Measurements from ENCODE around the gene SNX11. TPM values are rescaled to one million over a fixed set of nuclear protein-coding genes. Genes with fewer than 3 reads are reported as not detected.
A peak's percentile ranks its signal among the peaks of the same experiment; 100 is the strongest.

The SNX11 gene
- total and polyA plus RNA-seq, 4 donors, result 6.4 to 11.4 (median 8.5) TPM

DNA sequence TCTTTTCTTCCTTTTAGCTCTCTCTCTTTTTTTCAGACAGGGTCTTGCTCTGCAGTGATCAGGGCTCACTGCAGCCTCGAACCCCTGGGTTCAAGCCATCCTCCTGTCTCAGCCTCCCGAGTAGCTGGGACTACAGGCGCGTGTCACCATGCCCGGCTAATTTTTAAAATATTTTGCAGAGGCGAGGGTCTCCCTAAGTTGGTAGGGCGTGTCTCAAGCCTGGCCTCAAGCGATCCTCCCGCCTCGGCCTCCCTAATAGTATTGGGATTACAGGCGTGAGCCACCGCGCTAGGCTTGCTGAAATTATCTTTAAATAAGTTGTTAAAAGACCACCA lies 797 bp upstream of the SNX11 start:
- peaks cover 0 to 19% (median 12%) of the 10 kb centered on the region in 4 donors for H3K4me1 ChIP-seq (ENCODE audit: control insufficient read depth in 4 of 4, insufficient read depth in 4 of 4, low read length in 3 of 4)
- H3K27me3 ChIP-seq (ENCODE audit: control insufficient read depth in 4 of 4, insufficient read depth in 4 of 4, low read length in 3 of 4), result no peaks in the 10 kb centered on the region
- no peaks in the 10 kb centered on the region for H3K36me3 ChIP-seq (ENCODE audit: control insufficient read depth in 4 of 4, insufficient read depth in 3 of 4, low read depth in 1 of 4, low read length in 3 of 4)
- TF ChIP-seq RXRA (IDR thresholded peaks at IDR 0.05) (no peak), YY1 (IDR thresholded peaks at IDR 0.05) (no peak), FOXA2 (IDR thresholded peaks at IDR 0.05) (no peak), RAD21 (IDR thresholded peaks at IDR 0.05) (no peak), TAF1 (conservative IDR thresholded peaks at IDR 0.05) (no peak), HNF4G (IDR thresholded peaks at IDR 0.05) (no peak), FOXA1 (IDR thresholded peaks at IDR 0.05) (no peak), HNF4A (conservative IDR thresholded peaks at IDR 0.05) (no peak), JUND (IDR thresholded peaks at IDR 0.05) (no peak), GABPA (IDR thresholded peaks at IDR 0.05 in 1 of 2, conservative IDR thresholded peaks at IDR 0.05 in 1 of 2) (no peak), SP1 (IDR thresholded peaks at IDR 0.05) (no peak), NR2F2 (IDR thresholded peaks at IDR 0.05) (no peak), EGR1 (IDR thresholded peaks at IDR 0.05; ENCODE audit: low read depth in 2 of 2) (no peak)
- TF ChIP-seq, protein P1, sequence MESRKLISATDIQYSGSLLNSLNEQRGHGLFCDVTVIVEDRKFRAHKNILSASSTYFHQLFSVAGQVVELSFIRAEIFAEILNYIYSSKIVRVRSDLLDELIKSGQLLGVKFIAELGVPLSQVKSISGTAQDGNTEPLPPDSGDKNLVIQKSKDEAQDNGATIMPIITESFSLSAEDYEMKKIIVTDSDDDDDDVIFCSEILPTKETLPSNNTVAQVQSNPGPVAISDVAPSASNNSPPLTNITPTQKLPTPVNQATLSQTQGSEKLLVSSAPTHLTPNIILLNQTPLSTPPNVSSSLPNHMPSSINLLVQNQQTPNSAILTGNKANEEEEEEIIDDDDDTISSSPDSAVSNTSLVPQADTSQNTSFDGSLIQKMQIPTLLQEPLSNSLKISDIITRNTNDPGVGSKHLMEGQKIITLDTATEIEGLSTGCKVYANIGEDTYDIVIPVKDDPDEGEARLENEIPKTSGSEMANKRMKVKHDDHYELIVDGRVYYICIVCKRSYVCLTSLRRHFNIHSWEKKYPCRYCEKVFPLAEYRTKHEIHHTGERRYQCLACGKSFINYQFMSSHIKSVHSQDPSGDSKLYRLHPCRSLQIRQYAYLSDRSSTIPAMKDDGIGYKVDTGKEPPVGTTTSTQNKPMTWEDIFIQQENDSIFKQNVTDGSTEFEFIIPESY (IDR thresholded peaks at IDR 0.05), result no peak
- TF ChIP-seq, protein P2, sequence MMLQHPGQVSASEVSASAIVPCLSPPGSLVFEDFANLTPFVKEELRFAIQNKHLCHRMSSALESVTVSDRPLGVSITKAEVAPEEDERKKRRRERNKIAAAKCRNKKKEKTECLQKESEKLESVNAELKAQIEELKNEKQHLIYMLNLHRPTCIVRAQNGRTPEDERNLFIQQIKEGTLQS (IDR thresholded peaks at IDR 0.05), result no peak
- TF ChIP-seq, protein P3, sequence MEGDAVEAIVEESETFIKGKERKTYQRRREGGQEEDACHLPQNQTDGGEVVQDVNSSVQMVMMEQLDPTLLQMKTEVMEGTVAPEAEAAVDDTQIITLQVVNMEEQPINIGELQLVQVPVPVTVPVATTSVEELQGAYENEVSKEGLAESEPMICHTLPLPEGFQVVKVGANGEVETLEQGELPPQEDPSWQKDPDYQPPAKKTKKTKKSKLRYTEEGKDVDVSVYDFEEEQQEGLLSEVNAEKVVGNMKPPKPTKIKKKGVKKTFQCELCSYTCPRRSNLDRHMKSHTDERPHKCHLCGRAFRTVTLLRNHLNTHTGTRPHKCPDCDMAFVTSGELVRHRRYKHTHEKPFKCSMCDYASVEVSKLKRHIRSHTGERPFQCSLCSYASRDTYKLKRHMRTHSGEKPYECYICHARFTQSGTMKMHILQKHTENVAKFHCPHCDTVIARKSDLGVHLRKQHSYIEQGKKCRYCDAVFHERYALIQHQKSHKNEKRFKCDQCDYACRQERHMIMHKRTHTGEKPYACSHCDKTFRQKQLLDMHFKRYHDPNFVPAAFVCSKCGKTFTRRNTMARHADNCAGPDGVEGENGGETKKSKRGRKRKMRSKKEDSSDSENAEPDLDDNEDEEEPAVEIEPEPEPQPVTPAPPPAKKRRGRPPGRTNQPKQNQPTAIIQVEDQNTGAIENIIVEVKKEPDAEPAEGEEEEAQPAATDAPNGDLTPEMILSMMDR (IDR thresholded peaks at IDR 0.05; ENCODE audit: low read depth, low read length, missing input control), result no peak
- TF ChIP-seq, protein P4, sequence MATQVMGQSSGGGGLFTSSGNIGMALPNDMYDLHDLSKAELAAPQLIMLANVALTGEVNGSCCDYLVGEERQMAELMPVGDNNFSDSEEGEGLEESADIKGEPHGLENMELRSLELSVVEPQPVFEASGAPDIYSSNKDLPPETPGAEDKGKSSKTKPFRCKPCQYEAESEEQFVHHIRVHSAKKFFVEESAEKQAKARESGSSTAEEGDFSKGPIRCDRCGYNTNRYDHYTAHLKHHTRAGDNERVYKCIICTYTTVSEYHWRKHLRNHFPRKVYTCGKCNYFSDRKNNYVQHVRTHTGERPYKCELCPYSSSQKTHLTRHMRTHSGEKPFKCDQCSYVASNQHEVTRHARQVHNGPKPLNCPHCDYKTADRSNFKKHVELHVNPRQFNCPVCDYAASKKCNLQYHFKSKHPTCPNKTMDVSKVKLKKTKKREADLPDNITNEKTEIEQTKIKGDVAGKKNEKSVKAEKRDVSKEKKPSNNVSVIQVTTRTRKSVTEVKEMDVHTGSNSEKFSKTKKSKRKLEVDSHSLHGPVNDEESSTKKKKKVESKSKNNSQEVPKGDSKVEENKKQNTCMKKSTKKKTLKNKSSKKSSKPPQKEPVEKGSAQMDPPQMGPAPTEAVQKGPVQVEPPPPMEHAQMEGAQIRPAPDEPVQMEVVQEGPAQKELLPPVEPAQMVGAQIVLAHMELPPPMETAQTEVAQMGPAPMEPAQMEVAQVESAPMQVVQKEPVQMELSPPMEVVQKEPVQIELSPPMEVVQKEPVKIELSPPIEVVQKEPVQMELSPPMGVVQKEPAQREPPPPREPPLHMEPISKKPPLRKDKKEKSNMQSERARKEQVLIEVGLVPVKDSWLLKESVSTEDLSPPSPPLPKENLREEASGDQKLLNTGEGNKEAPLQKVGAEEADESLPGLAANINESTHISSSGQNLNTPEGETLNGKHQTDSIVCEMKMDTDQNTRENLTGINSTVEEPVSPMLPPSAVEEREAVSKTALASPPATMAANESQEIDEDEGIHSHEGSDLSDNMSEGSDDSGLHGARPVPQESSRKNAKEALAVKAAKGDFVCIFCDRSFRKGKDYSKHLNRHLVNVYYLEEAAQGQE (IDR thresholded peaks at IDR 0.05), result no peak
- TF ChIP-seq, protein P5, sequence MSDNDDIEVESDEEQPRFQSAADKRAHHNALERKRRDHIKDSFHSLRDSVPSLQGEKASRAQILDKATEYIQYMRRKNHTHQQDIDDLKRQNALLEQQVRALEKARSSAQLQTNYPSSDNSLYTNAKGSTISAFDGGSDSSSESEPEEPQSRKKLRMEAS (IDR thresholded peaks at IDR 0.05), result no peak
- no peak for DNase-seq (ENCODE audit: low spot score)
- no peaks in the 10 kb centered on the region for H3K9me3 ChIP-seq (ENCODE audit: control insufficient read depth in 4 of 4, low read length in 3 of 4)
- WGBS, result 45% methylated on average over 13 of the region's 13 CpGs
- H3K9ac ChIP-seq (ENCODE audit: low read depth in 1 of 2, low read length in 2 of 2), result peak overlapping the region; percentile 85 to 91
- peak overlapping the region; percentile 57 to 92 (median 90) for H3K4me3 ChIP-seq (ENCODE audit: low read depth in 1 of 3, low read length in 3 of 3)
- peak overlapping the region; percentile 74 to 79 for H3K27ac ChIP-seq (ENCODE audit: low read depth in 1 of 2, low read length in 2 of 2)

Measured in liver (tissue), 9 donors.